SK-N-SH (cell line): ENCODE results near the gene CCDC15. TPM values are rescaled to one million over a fixed set of nuclear protein-coding genes. Genes with fewer than 3 reads are reported as not detected.

Experiments used
- CTCF ChIA-PET: fragments of 300-600, 350-600 bp; formaldehyde crosslinking; extraction: SDS; loops from one replicate; lab custom pipeline; 2021; lab: Yijun Ruan, JAX
- POLR2A ChIA-PET: fragments of 350-600 bp; sonication (Branson Sonifier 250); formaldehyde crosslinking; extraction: SDS; loops from one replicate; lab custom pipeline; 2020; ENCODE audit warnings: antibody characterized with exemption, inconsistent platforms; lab: Yijun Ruan, JAX
- DNase-seq: peaks from one replicate; pipeline ENCODE4 v3.0.0; 2012
- H2AFZ ChIP-seq: fragments of 200-600 bp; sonication (generic); 2 replicates; pipeline ENCODE4 v1.8.1; 2016; ENCODE audit warnings: antibody characterized with exemption, mild to moderate bottlenecking, low read depth
- H3F3A ChIP-seq: fragments of 200-600 bp; sonication (generic); replicated peaks from 2 replicates; pipeline ENCODE3; 2016; ENCODE audit warnings: antibody characterized with exemption, mild to moderate bottlenecking; ENCODE audit not compliant: insufficient read depth
- H3K27ac ChIP-seq, 2 experiments: fragments of 200-500 bp in 1 of 2; fragments of 200-600 bp in 1 of 2; sonication (Bioruptor generic) in 1 of 2; sonication (generic), shearing (Covaris generic) in 1 of 2; 2 replicates each; pipeline versions ENCODE4 v1.5.1 to v1.6.1; 2014 to 2016; ENCODE audit warnings: low read depth in 2 of 2, inconsistent platforms in 1 of 2, low read length in 1 of 2, mild to moderate bottlenecking in 1 of 2, mixed read lengths in 1 of 2
- H3K27me3 ChIP-seq: fragments of 200-600 bp; sonication (generic), shearing (Covaris generic); 2 replicates; pipeline ENCODE4 v1.6.1; 2016; ENCODE audit warnings: mixed run types; ENCODE audit not compliant: insufficient read depth
- H3K36me3 ChIP-seq, 2 experiments: fragments of 200-500 bp in 1 of 2; fragments of 200-600 bp in 1 of 2; sonication (Bioruptor generic) in 1 of 2; sonication (generic) in 1 of 2; replicated peaks in 1 of 2; 2 replicates each; pipeline versions ENCODE3 to v1.5.1; 2014 to 2016; ENCODE audit warnings: low read length in 1 of 2, mild to moderate bottlenecking in 1 of 2; ENCODE audit not compliant: insufficient read depth in 2 of 2, control insufficient read depth in 1 of 2
- H3K4me1 ChIP-seq, 2 experiments: fragments of 200-500 bp in 1 of 2; fragments of 200-600 bp in 1 of 2; sonication (Bioruptor generic) in 1 of 2; sonication (generic), shearing (Covaris generic) in 1 of 2; 2 replicates each; pipeline versions ENCODE4 v1.5.1 to v1.6.1; 2014 to 2016; ENCODE audit warnings: low read depth in 1 of 2, low read length in 1 of 2, mixed run types in 1 of 2; ENCODE audit not compliant: insufficient read depth in 2 of 2, control insufficient read depth in 1 of 2
- H3K4me2 ChIP-seq: fragments of 200-600 bp; sonication (generic), shearing (Covaris generic); 2 replicates; pipeline ENCODE4 v1.6.1; 2017; ENCODE audit warnings: mixed run types
- H3K4me3 ChIP-seq, 2 experiments: fragments of 200-500 bp in 1 of 2; fragments of 200-600 bp in 1 of 2; sonication (Bioruptor generic) in 1 of 2; sonication (generic), shearing (Covaris generic) in 1 of 2; 2 replicates each; pipeline versions ENCODE4 v1.5.1 to v1.8.1; 2014 to 2016; ENCODE audit warnings: low read depth in 2 of 2, inconsistent platforms in 1 of 2, low read length in 1 of 2, mild to moderate bottlenecking in 1 of 2, mixed read lengths in 1 of 2, moderate library complexity in 1 of 2
- H3K79me2 ChIP-seq: fragments of 200-600 bp; sonication (generic); 2 replicates; pipeline ENCODE4 v1.8.1; 2017; ENCODE audit warnings: mild to moderate bottlenecking; ENCODE audit not compliant: insufficient read depth
- H3K9ac ChIP-seq: fragments of 200-600 bp; sonication (generic); 2 replicates; pipeline ENCODE4 v1.6.1; 2017; ENCODE audit warnings: mixed run types
- H3K9me2 ChIP-seq: fragments of 200-600 bp; sonication (generic); 2 replicates; pipeline ENCODE4 v1.6.1; 2017; ENCODE audit warnings: mixed run types
- H3K9me3 ChIP-seq: fragments of 200-600 bp; sonication (generic); 2 replicates; pipeline ENCODE4 v1.6.1; 2017; ENCODE audit warnings: mixed run types, mild to moderate bottlenecking, moderate library complexity
- H4K20me1 ChIP-seq: fragments of 200-600 bp; sonication (generic); 2 replicates; pipeline ENCODE4 v1.6.1; 2017; ENCODE audit warnings: mild to moderate bottlenecking, mixed run types; ENCODE audit not compliant: insufficient read depth
- ELF1 ChIP-seq: IDR thresholded peaks from 2 replicates; pipeline ENCODE4 v1.4.0; 2012
- EP300 ChIP-seq, 2 experiments: IDR thresholded peaks; 2 replicates each; pipeline versions ENCODE4 v1.4.0 to v1.6.1; 2012; ENCODE audit warnings: borderline replicate concordance in 1 of 2, low read depth in 1 of 2, low read length in 1 of 2
- EZH2phosphoT487 ChIP-seq: fragments of 200-600 bp; sonication (generic); IDR thresholded peaks from 2 replicates; pipeline ENCODE4 v1.6.1; 2017; ENCODE audit warnings: low read depth, mixed run types, mild to moderate bottlenecking, antibody characterized with exemption, moderate library complexity, borderline replicate concordance
- IRF3 ChIP-seq: fragments of 150-350 bp; IDR thresholded peaks from 2 replicates; pipeline ENCODE4 v1.6.1; 2016; ENCODE audit warnings: mild to moderate bottlenecking, low read depth, low read length
- JUND ChIP-seq: IDR thresholded peaks from 2 replicates; pipeline ENCODE4 v1.4.0; 2012
- MAX ChIP-seq: IDR thresholded peaks from 2 replicates; pipeline ENCODE4 v1.4.0; 2012; ENCODE audit warnings: low read depth
- PBX3 ChIP-seq: IDR thresholded peaks from 2 replicates; pipeline ENCODE4; 2012
- RCOR1 ChIP-seq: fragments of 150-350 bp; IDR thresholded peaks from 2 replicates; pipeline ENCODE4 v1.6.1; 2017; ENCODE audit warnings: antibody characterized with exemption, low read length
- REST ChIP-seq: IDR thresholded peaks from 2 replicates; pipeline ENCODE4 v1.6.1; 2012; ENCODE audit warnings: mild to moderate bottlenecking, low read depth, low read length, moderate library complexity
- RFX5 ChIP-seq: IDR thresholded peaks from 2 replicates; pipeline ENCODE4 v1.6.1; 2012; ENCODE audit warnings: mild to moderate bottlenecking, improper control_type of control experiment, low read length
- RXRA ChIP-seq: IDR thresholded peaks from 2 replicates; pipeline ENCODE4 v1.4.0; 2012; ENCODE audit warnings: low read depth, mild to moderate bottlenecking, borderline replicate concordance
- SMC3 ChIP-seq: IDR thresholded peaks from 2 replicates; pipeline ENCODE4 v1.6.1; 2012; ENCODE audit warnings: low read depth, low read length, improper control_type of control experiment
- TEAD4 ChIP-seq: IDR thresholded peaks from 2 replicates; pipeline ENCODE4 v1.4.0; 2012; ENCODE audit warnings: mild to moderate bottlenecking, borderline replicate concordance; ENCODE audit not compliant: insufficient read depth
- USF1 ChIP-seq: IDR thresholded peaks from 2 replicates; pipeline ENCODE4 v1.4.0; 2012; ENCODE audit warnings: low read depth, borderline replicate concordance
- YY1 ChIP-seq: IDR thresholded peaks from 2 replicates; pipeline ENCODE4 v1.4.0; 2012; ENCODE audit warnings: low read depth, mild to moderate bottlenecking
- ZBTB33 ChIP-seq: IDR thresholded peaks from 2 replicates; pipeline ENCODE4 v1.4.0; 2012; ENCODE audit warnings: low read depth, borderline replicate concordance
- WGBS: methylation state at CpG from one replicate; pipeline ENCODE4 v1.1.6; 2017; ENCODE audit warnings: low lambda C conversion rate; 5-methylcytosine and 5-hydroxymethylcytosine counted together
- polyA plus RNA-seq, 3 experiments: library from polyadenylated mRNA; depleted of rRNA; stranded (reverse); fragments of >200 nt; gene quantifications; 2 replicates each; pipeline ENCODE4 v1.2.3, GENCODE V29; 2012

CCDC15 gene
- polyA plus RNA-seq, 1 of the 3 experiments (the other 2 are of a cell fraction) = 0.69 TPM

- H3K4me1 ChIP-seq = peaks cover 0 to 3% of the 10 kb centered on the region in 2 experiments; a peak in 1 of 4 replicates
- H3K9me3 ChIP-seq = no peaks in the 10 kb centered on the region
- H3K27ac ChIP-seq = no peak overlapping the region
- WGBS = 91% methylated on average over 4 of the region's 4 CpGs
- no peaks in the 10 kb centered on the region for H3K27me3 ChIP-seq
- no peak overlapping the region for H3K9ac ChIP-seq
- ChIA-PET CTCF (no interaction called here), POLR2A (no interaction called here)
- H3F3A ChIP-seq = no peaks in the 10 kb centered on the region
- H3K79me2 ChIP-seq = no peaks in the 10 kb centered on the region
- H3K4me2 ChIP-seq = no peak overlapping the region
- DNase-seq = no peak
- no peaks in the 10 kb centered on the region for H3K9me2 ChIP-seq
- no peak overlapping the region for H2AFZ ChIP-seq
- TF ChIP-seq IRF3 = no peak
- TF ChIP-seq RFX5 = no peak
- no peak for TF ChIP-seq TEAD4
- H3K36me3 ChIP-seq = no peaks in the 10 kb centered on the region
- no peaks in the 10 kb centered on the region for H4K20me1 ChIP-seq
- H3K4me3 ChIP-seq = no peak overlapping the region
Measured at GRCh38 chr11:124922831-124923230, 31.2 kb upstream of the CCDC15 start.

- TF ChIP-seq PBX3 = no peak
- TF ChIP-seq REST = no peak
- no peak for TF ChIP-seq RXRA
- no peak for TF ChIP-seq ELF1
- no peak for TF ChIP-seq JUND
- TF ChIP-seq EP300 (IDR thresholded peaks at IDR 0.05; ENCODE audit: borderline replicate concordance in 1 of 2, low read depth in 1 of 2, low read length in 1 of 2) = no peak
- TF ChIP-seq EZH2phosphoT487 = no peak
- TF ChIP-seq RFX5 = no peak
- TF ChIP-seq YY1 = no peak
- no peak for TF ChIP-seq USF1
- no peak for TF ChIP-seq ZBTB33
- no peak for TF ChIP-seq RCOR1
- no peak for TF ChIP-seq MAX
- TF ChIP-seq SMC3 = no peak
- Histone ChIP-seq H2AFZ (no peak overlapping the region), H3F3A (no peaks in the 10 kb centered on the region), H3K36me3 (no peaks in the 10 kb centered on the region), H4K20me1 (no peaks in the 10 kb centered on the region), H3K9ac (no peak overlapping the region), H3K27ac (no peak overlapping the region), H3K79me2 (no peaks in the 10 kb centered on the region), H3K4me3 (no peak overlapping the region), H3K9me3 (no peaks in the 10 kb centered on the region), H3K4me2 (no peak overlapping the region), H3K9me2 (no peaks in the 10 kb centered on the region), H3K4me1 (peaks cover 0 to 3% of the 10 kb centered on the region in 2 experiments; a peak in 1 of 4 replicates), H3K27me3 (no peaks in the 10 kb centered on the region)
- ChIA-PET CTCF (interaction anchor here (0.9 kb wide), 1 partner anchor 57 kb away, joined by 3 read pairs; no protein-coding TSS in a partner anchor), POLR2A (no interaction called here)
- DNase-seq = no peak
Measured at GRCh38 chr11:124923296-124923695, 30.7 kb upstream of the CCDC15 start.
